Measurements from ENCODE around the gene FOXF2.

GRCh38 chr6:1348675-1349074 lies 40.7 kb upstream of the FOXF2 start:
- TF ChIP-seq POLR2A (IDR thresholded peaks at IDR 0.05) (no peak), CTCF (IDR thresholded peaks at IDR 0.05) (no peak)

All from adrenal gland (tissue), 5 donors.